Central memory CD8-positive, alpha-beta T cell (primary cell): Measurements from ENCODE around the gene CD248.

Experiments used
- ATAC-seq: fragments of 150-1000 bp; cut with Tn5 transposase; replicated peaks from 2 replicates; pipeline ENCODE4 v1.10.0; 2022; ENCODE audit warnings: mild to moderate bottlenecking, moderate FRiP score, moderate number of reproducible peaks; ENCODE audit not compliant: poor library complexity, severe bottlenecking; ENCODE audit errors: extremely low read depth
- DNase-seq, 2 donors: peaks; one replicate each; pipeline ENCODE4 v3.0.0; 2021; ENCODE audit warnings: low spot score in 2 of 2
- H3K27ac Mint-ChIP-seq: one replicate; pipeline ENCODE4 v1.8.0; 2022; ENCODE audit warnings: low read depth, mild to moderate bottlenecking, moderate library complexity, mixed read lengths
- H3K27me3 Mint-ChIP-seq: one replicate; pipeline ENCODE4 v1.8.0; 2022; ENCODE audit warnings: mixed read lengths
- H3K36me3 Mint-ChIP-seq: one replicate; pipeline ENCODE4 v1.8.0; 2022; ENCODE audit warnings: mild to moderate bottlenecking, moderate library complexity, mixed read lengths; ENCODE audit not compliant: insufficient read depth
- H3K4me1 Mint-ChIP-seq: one replicate; pipeline ENCODE4 v1.8.0; 2022; ENCODE audit warnings: mixed read lengths
- H3K4me3 Mint-ChIP-seq: one replicate; pipeline ENCODE4 v1.8.0; 2022; ENCODE audit warnings: mild to moderate bottlenecking, moderate library complexity, mixed read lengths
- H3K9me3 Mint-ChIP-seq: one replicate; pipeline ENCODE4 v1.8.0; 2022; ENCODE audit warnings: mixed read lengths

CD248 gene

GRCh38 chr11:66347425-66348276, 30.8 kb upstream of the CD248 start, which contains the start of gene B4GAT1:
TSS of gene B4GAT1 (minus strand) at chr11:66347629. CDS start at chr11:66347545, 84 bp downstream.
- Mint-ChIP-seq H3K4me3 (peak within 1 kb of the TSS; percentile 96), H3K36me3 (peaks cover 31% of the 10 kb centered on the region), H3K27me3 (no peaks in the 10 kb centered on the region), H3K27ac (peak within 1 kb of the TSS; percentile 97), H3K4me1 (peaks cover 34% of the 10 kb centered on the region), H3K9me3 (no peaks in the 10 kb centered on the region)
- ATAC-seq: peak; percentile 42
- peak; percentile 78 to 82 for DNase-seq

- no peaks in the 10 kb centered on the region for H3K27me3 Mint-ChIP-seq
- ATAC-seq: no peak
- H3K36me3 Mint-ChIP-seq: peaks cover 33% of the 10 kb centered on the region
- no peak overlapping the region for H3K27ac Mint-ChIP-seq
- no peak for DNase-seq
- no peaks in the 10 kb centered on the region for H3K9me3 Mint-ChIP-seq
- H3K4me1 Mint-ChIP-seq: peaks cover 38% of the 10 kb centered on the region
- H3K4me3 Mint-ChIP-seq: peak overlapping the region; percentile 96
Measured at GRCh38 chr11:66346476-66347424, 29.9 kb upstream of the CD248 start.

- H3K27me3 Mint-ChIP-seq: no peaks in the 10 kb centered on the region
- no peaks in the 10 kb centered on the region for H3K9me3 Mint-ChIP-seq
- H3K4me3 Mint-ChIP-seq: peak overlapping the region; percentile 96
- peaks cover 42% of the 10 kb centered on the region for H3K4me1 Mint-ChIP-seq
- DNase-seq (no peak), ATAC-seq (peak; percentile 11)
- peak overlapping the region; percentile 97 for H3K27ac Mint-ChIP-seq
- H3K36me3 Mint-ChIP-seq: peaks cover 38% of the 10 kb centered on the region
Measured at GRCh38 chr11:66345316-66345649, 28.4 kb upstream of the CD248 start.

GRCh38 chr11:66344550-66345315, 27.9 kb upstream of the CD248 start, which contains the start of gene BRMS1:
TSS of gene BRMS1 (minus strand) at chr11:66345104. CDS start at chr11:66342234, 2,870 bp downstream.
- Mint-ChIP-seq H3K27ac (peak within 1 kb of the TSS; percentile 97), H3K36me3 (peaks cover 41% of the 10 kb centered on the region), H3K27me3 (no peaks in the 10 kb centered on the region), H3K4me1 (peaks cover 42% of the 10 kb centered on the region), H3K4me3 (peak within 1 kb of the TSS; percentile 96), H3K9me3 (no peaks in the 10 kb centered on the region)
- DNase-seq (peak; percentile 85 to 92), ATAC-seq (peak; percentile 85)

- peak overlapping the region; percentile 96 for H3K4me3 Mint-ChIP-seq
- no peak overlapping the region for H3K27ac Mint-ChIP-seq
- H3K27me3 Mint-ChIP-seq: no peaks in the 10 kb centered on the region
- H3K9me3 Mint-ChIP-seq: no peaks in the 10 kb centered on the region
- no peak for ATAC-seq
- H3K36me3 Mint-ChIP-seq: peaks cover 39% of the 10 kb centered on the region
- DNase-seq: no peak
- peaks cover 40% of the 10 kb centered on the region for H3K4me1 Mint-ChIP-seq
Measured at GRCh38 chr11:66343176-66343575, 26.3 kb upstream of the CD248 start.

GRCh38 chr11:66341502-66342126, 24.8 kb upstream of the CD248 start:
- H3K27ac Mint-ChIP-seq: no peak overlapping the region
- DNase-seq: no peak
- H3K36me3 Mint-ChIP-seq: peaks cover 32% of the 10 kb centered on the region
- peaks cover 45% of the 10 kb centered on the region for H3K4me1 Mint-ChIP-seq
- no peaks in the 10 kb centered on the region for H3K9me3 Mint-ChIP-seq
- peak overlapping the region; percentile 12 for H3K4me3 Mint-ChIP-seq
- no peaks in the 10 kb centered on the region for H3K27me3 Mint-ChIP-seq
- ATAC-seq: no peak

GRCh38 chr11:66340596-66341501, 24.0 kb upstream of the CD248 start:
- H3K27me3 Mint-ChIP-seq: no peaks in the 10 kb centered on the region
- ATAC-seq (no peak), DNase-seq (no peak)
- peaks cover 52% of the 10 kb centered on the region for H3K4me1 Mint-ChIP-seq
- no peak overlapping the region for H3K27ac Mint-ChIP-seq
- H3K4me3 Mint-ChIP-seq: no peak overlapping the region
- H3K36me3 Mint-ChIP-seq: peaks cover 33% of the 10 kb centered on the region
- no peaks in the 10 kb centered on the region for H3K9me3 Mint-ChIP-seq

- Mint-ChIP-seq H3K27me3 (no peaks in the 10 kb centered on the region), H3K4me1 (peaks cover 45% of the 10 kb centered on the region), H3K4me3 (no peak overlapping the region), H3K36me3 (peaks cover 31% of the 10 kb centered on the region), H3K9me3 (no peaks in the 10 kb centered on the region), H3K27ac (no peak overlapping the region)
- DNase-seq (no peak), ATAC-seq (no peak)
Measured at GRCh38 chr11:66339686-66340483, 23.0 kb upstream of the CD248 start.

GRCh38 chr11:66339162-66339675, 22.4 kb upstream of the CD248 start:
- Mint-ChIP-seq H3K9me3 (no peaks in the 10 kb centered on the region), H3K4me3 (no peak overlapping the region), H3K36me3 (peaks cover 25% of the 10 kb centered on the region), H3K27me3 (no peaks in the 10 kb centered on the region), H3K27ac (peak overlapping the region; percentile 41), H3K4me1 (peaks cover 38% of the 10 kb centered on the region)
- DNase-seq (no peak), ATAC-seq (no peak)

GRCh38 chr11:66338276-66339161, 21.7 kb upstream of the CD248 start:
- Mint-ChIP-seq H3K27ac (peak overlapping the region; percentile 41), H3K27me3 (no peaks in the 10 kb centered on the region), H3K9me3 (no peaks in the 10 kb centered on the region), H3K4me1 (peaks cover 35% of the 10 kb centered on the region), H3K36me3 (peaks cover 25% of the 10 kb centered on the region), H3K4me3 (no peak overlapping the region)
- DNase-seq (no peak), ATAC-seq (no peak)
